Neural progenitor cell (in vitro differentiated cells): ENCODE data around the gene UBE2B.

Experiments used
- CTCF ChIP-seq: fragments of 200-600 bp; sonication (generic); IDR thresholded peaks from 2 replicates; pipeline ENCODE4 v1.5.1; 2017; ENCODE audit warnings: antibody characterized with exemption, mild to moderate bottlenecking
- EZH2 ChIP-seq: fragments of 200-600 bp; sonication (generic); IDR thresholded peaks from 2 replicates; pipeline ENCODE4 v1.6.1; 2017; ENCODE audit warnings: antibody characterized with exemption, mild to moderate bottlenecking, moderate library complexity
- EZH2phosphoT487 ChIP-seq: fragments of 200-600 bp; sonication (generic); IDR thresholded peaks from 2 replicates; pipeline ENCODE4 v1.6.1; 2017; ENCODE audit warnings: antibody characterized with exemption

- TF ChIP-seq CTCF (no peak), EZH2phosphoT487 (no peak), EZH2 (no peak)
Observed at GRCh38 chr5:134409321-134409720, 38.0 kb downstream of the UBE2B start.
